Stomach (tissue), 4 donors: Measurements from ENCODE around the gene C1orf232.

ENCODE experiments used
- CTCF ChIP-seq, 7 experiments: fragments of 450-650 bp in 4 of 7; fragments of 200-600 bp in 3 of 7; sonication (generic) in 3 of 7; IDR thresholded peaks; one replicate each; pipeline ENCODE4 v1.5.1; 2016 to 2019; ENCODE audit warnings: antibody characterized with exemption in 7 of 7, control low read depth in 2 of 7, mild to moderate bottlenecking in 1 of 7
- POLR2A ChIP-seq, 4 donors: fragments of 450-650 bp; IDR thresholded peaks; one replicate each; pipeline ENCODE4 v1.6.1; 2016; ENCODE audit warnings: antibody characterized with exemption in 4 of 4, control low read depth in 2 of 4, mild to moderate bottlenecking in 1 of 4, moderate library complexity in 1 of 4

- no peak for TF ChIP-seq CTCF (IDR thresholded peaks at IDR 0.05)
- TF ChIP-seq POLR2A (IDR thresholded peaks at IDR 0.05) = no peak
Measured at GRCh38 chr1:26166719-26167281, 2.0 kb downstream of the C1orf232 start.
